ENCODE results near the gene AFAP1L1.

Gene AFAP1L1

GRCh38 chr5:149288436-149288835 lies 16.8 kb downstream of the AFAP1L1 start:
- DNase-seq, result no peak

DNA sequence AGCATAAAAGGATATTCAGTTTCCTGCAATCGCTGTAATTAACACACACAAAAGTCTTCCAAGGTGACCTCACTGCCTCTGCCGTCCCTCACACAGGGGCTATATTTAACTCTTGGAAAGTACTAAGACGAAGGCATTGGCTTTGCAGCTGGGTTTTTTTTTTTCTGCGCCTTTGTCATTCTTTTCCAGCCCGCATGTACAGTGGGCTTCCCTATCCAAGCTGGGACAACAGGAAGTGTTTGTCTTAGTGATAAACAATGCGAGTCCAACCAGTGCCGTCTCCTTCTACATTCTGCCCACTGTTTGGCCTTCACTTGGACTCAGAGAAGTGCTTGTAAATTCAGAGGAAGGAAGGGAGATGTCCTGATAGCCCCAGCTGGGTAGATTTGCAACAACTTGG lies 17.6 kb downstream of the AFAP1L1 start:
- DNase-seq, result no peak

GRCh38 chr5:149294872-149295829 lies 23.5 kb downstream of the AFAP1L1 start:
- DNase-seq, result no peak

DNA sequence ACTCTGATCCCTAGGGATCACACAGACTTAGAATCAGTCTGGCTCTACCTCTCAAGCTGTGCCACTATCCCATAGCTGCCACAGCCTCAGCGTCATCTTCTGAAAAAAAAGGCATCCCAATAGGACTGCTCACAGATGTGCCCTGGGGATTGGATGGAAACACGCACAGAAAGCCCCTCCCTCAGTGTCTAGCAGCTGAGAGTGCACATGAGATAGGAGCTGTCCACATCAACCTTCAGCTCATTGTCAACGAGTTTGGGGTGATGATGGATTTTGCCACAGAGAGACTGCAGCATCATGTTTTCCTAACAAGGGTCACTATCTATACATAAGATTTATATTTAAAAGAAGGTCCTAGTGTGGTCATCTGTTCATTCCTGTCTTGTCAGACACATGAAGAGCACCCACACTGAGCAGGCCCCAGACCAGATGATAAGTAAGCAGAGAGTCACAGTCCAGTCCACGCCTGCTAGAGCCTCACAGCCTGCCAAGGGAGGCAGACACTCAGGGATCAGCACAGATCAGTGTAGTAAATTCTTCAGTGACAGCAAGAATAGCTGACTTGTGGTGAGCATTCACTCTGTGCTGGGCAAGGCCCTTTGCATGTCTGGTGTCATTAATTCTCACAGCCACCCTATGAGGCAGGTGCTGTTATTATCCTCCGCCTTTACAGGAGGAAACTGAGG lies 25.8 kb downstream of the AFAP1L1 start:
- no peak for DNase-seq

DNA sequence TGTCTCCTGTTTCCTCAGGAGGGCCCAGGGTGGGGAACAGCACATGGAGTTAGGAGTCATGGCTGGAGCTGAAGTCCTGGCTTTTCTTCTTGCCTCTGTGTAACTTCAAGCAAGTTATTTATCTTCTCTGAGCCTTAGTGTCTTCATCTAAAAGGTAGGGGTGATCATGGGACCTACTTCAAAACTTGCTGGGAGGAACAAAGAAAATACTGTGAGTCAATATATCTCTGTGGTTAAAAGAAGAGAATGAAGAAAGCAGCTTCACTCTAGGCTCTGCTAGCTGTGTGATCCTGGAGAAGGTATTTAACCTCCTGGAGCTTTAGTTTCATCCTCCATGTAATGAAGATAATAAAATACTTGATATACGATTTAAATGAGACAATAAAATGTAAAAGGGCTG lies 26.5 kb downstream of the AFAP1L1 start:
- no peak for DNase-seq

GRCh38 chr5:149298842-149299404 lies 27.3 kb downstream of the AFAP1L1 start:
- no peak for DNase-seq

DNA sequence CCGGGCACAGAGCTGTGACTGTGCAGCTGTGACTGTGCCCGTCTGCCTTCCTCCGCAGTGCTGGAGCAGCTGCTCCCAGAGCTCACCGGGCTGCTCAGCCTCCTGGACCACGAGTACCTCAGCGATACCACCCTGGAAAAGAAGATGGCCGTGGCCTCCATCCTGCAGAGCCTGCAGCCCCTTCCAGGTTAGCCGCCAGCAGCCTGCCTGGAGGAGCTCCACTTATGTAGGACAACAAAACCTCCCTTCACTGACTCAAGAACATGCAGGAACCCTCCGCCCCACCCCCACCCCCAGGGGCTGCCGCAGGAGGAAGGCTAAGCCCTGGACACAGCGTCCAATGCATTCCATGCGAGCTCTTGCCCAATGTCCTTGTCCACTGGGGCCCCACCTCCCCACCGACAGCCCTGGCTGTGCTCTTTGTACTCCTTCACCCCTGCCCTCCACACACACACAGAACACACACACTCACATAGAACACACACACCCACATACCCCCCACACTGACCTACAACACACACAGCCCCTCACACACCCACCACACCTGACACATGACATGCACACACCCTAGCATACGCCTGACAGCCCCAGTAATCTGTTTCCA lies 27.9 kb downstream of the AFAP1L1 start:
- DNase-seq, result no peak

GRCh38 chr5:149300441-149300840 lies 28.8 kb downstream of the AFAP1L1 start:
- DNase-seq, result no peak

GRCh38 chr5:149301049-149301743 lies 29.5 kb downstream of the AFAP1L1 start:
- DNase-seq, result no peak

- DNase-seq, result no peak
These were observed 30.2 kb downstream of the AFAP1L1 start for GRCh38 chr5:149301744-149302380.

DNA sequence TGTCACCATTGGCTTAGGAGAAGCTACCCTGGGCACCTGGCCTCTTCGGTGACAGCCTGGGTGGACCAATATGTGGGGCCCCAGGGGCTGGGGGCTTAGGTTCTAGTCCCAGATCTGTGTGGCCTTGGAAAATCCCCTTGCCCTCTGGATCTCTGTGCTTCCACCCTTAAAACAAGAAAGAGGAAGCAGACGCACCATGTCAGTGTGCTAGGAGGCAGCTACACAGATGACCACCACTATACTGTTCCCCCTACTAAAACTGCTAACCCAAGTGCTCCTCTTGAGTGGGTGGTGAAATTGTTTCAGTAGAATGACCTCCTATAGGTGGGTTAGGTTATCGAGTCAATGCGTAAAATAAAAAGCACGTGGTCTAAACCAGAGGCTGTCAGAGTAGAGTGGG lies 31.0 kb downstream of the AFAP1L1 start:
- DNase-seq, result no peak

GRCh38 chr5:149303210-149303609 lies 31.6 kb downstream of the AFAP1L1 start:
- no peak for DNase-seq

DNA sequence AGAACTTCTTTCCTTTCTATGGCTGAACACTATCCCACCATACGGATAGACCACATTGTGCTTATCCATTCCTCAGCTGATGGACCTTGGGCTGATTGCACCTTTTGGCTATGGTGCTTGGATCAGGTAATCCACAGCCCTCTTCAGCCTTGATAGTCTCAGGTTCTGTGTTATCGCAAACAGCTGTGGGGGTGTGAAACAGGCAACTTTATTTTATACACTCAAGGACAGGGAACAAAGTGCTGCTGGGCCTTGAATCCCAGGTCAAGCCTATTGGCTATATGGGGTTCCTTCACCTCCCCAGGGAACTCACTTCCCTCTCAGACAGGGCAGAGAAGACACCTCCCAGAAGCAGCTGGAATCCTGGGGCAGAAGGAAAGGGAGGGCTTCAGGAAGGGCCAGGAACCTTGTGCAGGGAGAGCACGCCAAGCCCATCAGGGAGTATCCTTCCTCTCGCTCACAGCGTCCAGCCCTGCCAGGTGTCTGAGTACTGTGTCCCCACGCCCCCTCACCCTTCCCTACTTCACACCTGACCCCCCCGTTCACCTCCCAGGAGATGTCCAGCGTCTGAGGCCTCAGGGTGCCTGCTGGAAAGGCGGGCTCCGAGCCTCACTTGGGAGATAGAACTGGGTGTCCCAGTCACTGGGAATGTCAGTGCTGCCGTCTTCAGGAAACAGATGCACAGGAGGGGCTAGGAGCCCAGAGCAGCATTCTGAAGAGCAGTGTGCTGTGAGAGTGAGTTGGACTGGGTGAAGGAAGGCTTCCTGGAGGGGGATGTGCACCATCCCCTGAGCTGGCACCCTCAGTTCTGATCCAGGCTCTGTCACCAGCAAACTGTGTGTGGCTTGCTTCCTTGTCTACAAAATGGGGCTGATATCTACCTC lies 32.8 kb downstream of the AFAP1L1 start:
- no peak for DNase-seq

DNA sequence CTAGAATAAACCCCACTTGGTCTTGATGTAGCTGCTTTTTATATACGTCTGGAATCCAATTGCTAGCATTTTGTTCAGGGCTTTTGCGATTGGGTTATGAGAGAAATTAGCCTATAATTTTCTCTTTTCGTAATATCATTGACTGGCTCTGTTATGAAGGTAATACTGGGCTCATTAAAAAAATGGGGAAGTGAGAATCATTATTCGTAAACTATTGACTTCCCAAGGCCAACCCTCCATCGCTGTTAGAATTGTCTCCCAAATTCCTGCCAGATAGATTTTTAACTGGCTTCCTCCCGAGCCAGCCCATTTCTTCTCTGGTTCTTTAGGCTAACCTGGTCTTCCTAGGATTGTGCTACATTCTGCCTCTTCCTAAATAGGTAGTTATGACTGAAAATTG lies 37.7 kb downstream of the AFAP1L1 start:
- no peak for DNase-seq

DNA sequence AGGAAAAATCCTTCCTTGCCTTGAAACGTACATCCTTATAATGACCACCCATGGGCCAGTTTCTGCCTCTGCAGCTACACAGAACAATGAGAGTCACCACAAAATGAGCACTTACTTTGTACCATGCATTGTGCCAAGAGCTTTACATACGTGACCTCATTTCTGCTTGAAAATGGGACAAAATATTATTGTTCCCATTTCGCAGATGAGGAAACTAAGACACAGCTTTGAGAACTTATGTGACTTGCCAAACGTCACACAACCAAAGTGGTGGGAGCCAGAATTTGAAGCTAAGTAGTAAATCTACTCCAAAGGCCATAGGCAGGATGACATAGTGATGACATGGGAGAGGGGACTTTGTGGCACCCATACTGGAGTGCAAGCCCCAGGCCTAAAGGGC lies 38.8 kb downstream of the AFAP1L1 start:
- no peak for DNase-seq

DNA sequence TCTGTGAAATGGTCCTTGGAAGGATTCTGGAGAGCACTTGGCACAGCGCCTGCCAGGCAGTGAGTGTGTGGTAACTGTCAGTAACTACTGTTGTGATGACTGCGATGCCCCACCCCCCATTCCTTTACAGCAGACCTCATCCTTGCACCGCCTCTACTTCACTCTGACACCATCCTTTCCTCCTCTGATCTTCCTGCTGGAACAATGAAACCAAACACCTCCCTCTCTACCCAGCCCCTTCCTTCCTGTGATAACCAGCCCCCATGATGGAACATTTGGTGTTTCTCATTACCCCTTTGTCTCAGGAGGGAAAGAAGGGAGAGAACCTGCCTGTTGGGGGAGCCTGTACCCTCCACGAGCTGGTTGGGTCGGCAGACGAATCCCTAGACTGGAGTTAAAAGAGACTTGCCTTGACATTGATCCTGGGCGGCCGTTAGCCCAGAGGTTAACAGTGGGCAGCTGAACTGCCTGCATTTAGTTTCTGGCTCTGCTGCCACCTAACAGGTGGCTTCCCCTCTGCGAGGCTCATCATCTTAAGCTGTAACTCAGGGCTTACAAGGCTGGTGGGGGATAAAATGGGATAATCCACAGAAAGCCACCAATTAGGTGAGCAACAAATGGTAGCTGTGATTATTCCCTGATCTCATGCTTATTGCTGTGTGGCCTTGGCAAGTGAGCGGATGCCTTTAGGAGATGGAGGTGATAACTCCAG lies 39.4 kb downstream of the AFAP1L1 start:
- no peak for DNase-seq

GRCh38 chr5:149313151-149313841 lies 41.6 kb downstream of the AFAP1L1 start:
- DNase-seq, result no peak

DNA sequence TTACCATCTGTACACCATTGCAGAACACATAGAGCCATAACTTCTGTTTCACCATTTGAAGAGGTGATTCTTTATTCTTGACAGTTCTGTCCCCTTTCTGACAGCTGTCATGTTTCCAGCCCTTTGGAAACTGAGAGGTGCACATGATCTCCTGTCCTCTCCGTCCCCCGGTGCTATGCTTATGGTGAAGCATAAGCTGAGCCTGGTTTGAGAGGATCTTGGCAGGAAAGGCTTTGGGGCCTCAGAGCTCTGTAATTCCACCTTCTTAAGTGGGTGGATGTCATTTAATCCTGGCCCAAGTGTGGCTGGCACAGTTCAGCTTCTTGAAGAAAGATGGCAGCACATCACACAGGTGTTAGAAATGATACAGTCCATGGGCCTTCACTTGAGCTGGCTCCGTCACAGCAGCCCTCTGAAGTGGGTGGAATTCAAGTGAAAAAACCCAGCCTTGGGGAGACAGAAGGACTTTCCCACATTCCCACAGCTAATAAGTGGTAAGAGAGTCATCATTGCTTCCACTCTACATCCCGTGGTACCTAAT lies 43.0 kb downstream of the AFAP1L1 start:
- no peak for DNase-seq

DNA sequence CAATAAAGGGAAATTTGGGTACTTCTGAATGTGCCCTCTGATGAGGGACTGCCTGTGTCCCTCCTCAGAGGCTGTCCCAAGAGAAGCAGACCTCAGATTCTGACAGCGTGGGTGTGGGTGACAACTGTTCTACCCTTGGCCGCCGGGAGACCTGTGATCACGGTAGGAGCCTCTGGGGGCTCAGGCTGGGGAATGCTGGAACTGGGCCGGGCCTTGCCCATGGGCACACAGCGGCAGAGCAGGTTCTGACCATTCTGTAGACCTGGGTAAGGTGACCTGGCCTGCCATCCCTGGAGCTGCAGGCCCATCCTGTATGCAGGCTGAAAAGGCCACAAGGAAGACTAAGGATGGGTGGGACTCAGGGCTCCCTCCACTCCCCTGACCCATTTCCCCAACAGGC lies 44.1 kb downstream of the AFAP1L1 start:
- DNase-seq, result no peak
